NCI-H748 treated with DMSO at 0.1 percent for 48 hours (cell line): Measurements from ENCODE around the gene SLC35F5.
"Not testable (repeated sequence)": the region's sequence is repeated elsewhere in the genome, so short reads cannot be mapped to it uniquely, and the experiment has no call there.

ENCODE experiments used
- DNase-seq: peaks from one replicate; lab custom pipeline; 2025; lab: John Stamatoyannopoulos, UW

SLC35F5 gene

DNA sequence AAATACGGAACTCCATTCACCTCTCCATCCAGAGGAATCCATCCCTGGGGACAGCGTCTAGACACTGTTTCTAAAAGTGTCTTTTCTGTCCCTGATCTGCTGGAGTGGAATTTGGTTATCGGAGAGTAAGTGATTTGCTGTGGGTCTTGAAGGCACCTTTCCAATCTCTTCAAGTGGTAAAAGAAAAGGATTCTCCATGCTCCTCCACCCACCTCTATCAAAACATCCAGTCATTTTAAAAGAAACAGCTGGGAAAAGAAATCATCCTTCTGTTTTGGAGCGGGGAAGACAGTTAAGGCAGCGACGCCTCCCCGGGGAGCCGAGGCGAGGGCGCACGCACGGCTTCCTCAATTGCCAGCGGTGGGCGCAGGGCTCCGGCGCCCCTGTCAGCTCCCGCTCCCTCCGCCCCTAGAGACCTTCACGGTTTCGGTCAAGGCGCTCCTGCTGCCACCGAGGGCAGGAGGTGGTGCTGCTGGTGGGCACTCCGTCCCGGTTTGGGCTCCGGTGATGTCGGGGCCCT is 547 bp downstream of the SLC35F5 start:
- DNase-seq = no peak

DNA sequence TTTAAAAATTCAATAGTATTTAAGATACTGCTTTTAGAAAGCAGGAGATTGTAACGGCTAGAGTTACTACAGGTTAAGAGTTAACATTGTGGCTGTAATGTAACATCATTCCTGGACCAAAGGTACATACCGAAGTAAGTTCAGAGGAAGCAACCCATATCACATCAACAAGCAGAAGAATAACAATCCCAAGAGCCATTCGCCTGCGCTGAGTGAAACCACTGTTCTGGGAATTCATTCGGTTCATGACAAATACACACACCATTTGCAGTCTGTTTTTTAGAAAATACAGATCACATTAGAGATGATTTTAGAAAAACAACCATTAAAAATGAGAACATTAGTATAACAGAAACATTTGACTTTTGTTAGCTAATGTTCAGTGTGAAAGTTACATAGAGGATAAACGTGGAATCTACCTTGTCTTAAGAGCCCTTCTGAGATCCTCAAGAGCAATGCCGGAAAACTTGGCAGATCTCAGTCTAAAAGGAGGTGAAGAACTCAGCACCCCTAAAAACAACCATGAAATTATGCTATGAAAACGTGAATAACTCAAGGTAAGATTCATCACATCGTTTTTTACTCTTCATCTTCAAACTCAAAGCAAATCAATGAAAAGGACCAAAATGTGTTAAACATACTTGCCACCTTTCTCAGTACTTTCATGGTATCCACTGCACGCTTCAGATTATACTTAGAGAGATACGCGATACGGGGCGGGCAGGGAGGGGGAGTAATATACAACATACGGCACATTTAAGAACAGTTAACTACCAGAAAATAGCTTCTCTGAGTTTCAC is 1.2 kb downstream of the SLC35F5 start:
- no peak for DNase-seq

GRCh38 chr2:113754160-113754559 is 2.3 kb downstream of the SLC35F5 start:
- DNase-seq = no peak

DNA sequence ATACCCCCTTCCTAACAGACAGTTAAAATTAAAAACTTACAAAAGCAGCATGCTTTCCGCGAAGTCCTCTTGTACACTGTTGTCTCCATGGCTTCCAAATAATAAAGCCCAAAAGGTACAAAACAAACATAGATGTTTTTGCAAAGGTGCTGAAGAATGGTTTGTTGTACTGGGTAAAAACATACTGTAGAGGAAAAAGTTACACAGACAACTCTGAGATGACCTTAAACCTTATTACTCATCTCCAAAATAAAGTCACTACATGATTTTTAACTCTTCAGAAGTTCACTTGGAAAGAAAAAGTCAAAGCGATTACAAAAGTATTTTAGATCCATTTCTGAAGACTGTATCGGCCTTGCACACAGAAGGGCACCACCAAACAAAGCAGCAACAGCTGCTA is 6.1 kb downstream of the SLC35F5 start:
- no peak for DNase-seq

GRCh38 chr2:113741091-113741490 is 15.4 kb downstream of the SLC35F5 start:
- no peak for DNase-seq

GRCh38 chr2:113739849-113740248 is 16.6 kb downstream of the SLC35F5 start:
- DNase-seq = no peak

- DNase-seq = no peak
Measured at GRCh38 chr2:113734185-113734584, 22.3 kb downstream of the SLC35F5 start.

- no peak for DNase-seq
Measured at GRCh38 chr2:113724010-113724409, 32.4 kb downstream of the SLC35F5 start.

DNA sequence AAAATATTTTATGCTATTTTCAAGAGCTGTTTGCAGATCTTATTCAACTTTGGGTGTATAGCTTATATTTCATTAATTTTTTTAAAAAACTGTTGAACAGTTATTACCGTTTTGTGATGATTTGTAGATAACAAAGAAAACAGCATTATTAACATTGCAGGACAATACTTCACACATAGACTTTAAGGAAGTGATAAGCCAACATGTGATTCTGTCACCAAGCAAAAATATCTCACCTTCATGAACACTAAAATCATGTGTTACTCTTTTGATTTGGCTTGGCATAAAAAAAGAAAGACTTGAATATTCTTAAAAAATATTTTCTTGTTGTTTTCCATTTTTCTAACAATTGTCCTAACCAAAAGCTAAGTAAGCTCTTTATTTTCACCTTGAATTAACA is 33.0 kb downstream of the SLC35F5 start:
- no peak for DNase-seq

GRCh38 chr2:113720167-113720566 is 36.3 kb downstream of the SLC35F5 start:
- peak; percentile 8 for DNase-seq

- no peak for DNase-seq
Measured at GRCh38 chr2:113716291-113716690, 40.2 kb downstream of the SLC35F5 start.

DNA sequence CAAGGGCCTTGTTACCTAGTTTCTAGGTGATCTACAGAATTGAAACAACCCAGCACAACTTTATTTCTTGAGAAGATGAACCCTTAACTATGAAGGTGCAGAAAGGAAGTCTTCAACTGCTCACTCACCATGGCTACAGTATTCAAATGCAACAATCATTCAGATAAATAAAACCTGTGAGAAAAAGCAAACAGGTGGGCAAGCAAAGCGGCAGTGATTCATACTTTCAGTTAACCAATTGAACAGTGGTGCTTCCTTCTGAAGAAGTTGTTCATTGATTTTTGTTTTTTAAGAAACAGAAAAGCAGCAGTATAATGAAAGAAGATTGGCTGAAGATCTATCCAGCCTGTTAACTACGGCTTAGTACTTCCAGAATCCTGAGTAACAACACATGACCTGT is 43.5 kb downstream of the SLC35F5 start:
- DNase-seq = no peak

- no peak for DNase-seq
Measured at GRCh38 chr2:113711851-113712250, 44.6 kb downstream of the SLC35F5 start.

- DNase-seq = peak; percentile 95
Measured at GRCh38 chr2:113709022-113709421, 47.4 kb downstream of the SLC35F5 start.

GRCh38 chr2:113707106-113707505 is 49.3 kb downstream of the SLC35F5 start:
- DNase-seq = no peak

DNA sequence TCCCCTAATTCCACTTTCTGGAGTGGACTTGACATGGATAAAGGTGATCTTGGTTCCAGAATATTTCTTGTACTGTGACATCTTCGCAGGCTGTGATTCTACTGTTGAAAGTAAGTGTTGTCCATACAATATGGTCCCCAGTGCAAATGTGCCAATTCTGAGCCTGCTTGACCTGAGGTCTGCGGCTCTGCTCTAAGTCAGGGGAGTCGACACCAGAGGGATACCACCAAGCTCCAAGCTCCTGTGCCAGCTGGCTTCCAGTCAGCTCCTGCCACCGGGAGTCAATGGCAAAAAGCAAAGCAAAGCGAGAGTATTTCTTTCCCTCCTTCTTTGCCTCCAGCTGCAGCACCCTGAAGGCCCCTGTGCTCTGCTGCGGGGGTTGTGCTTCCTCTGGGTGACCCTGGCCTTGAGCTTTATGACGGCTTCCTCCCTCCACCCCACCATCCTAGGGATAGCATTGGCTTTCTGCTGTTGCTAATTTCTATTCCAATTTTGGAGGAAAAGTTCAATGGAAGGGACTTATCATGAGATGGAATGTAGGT is 50.4 kb downstream of the SLC35F5 start:
- DNase-seq = no peak

GRCh38 chr2:113704300-113704993 is 52.0 kb downstream of the SLC35F5 start:
- not testable (repeated sequence) for DNase-seq

GRCh38 chr2:113703386-113704299 is 52.8 kb downstream of the SLC35F5 start:
- DNase-seq = peak; percentile 7

DNA sequence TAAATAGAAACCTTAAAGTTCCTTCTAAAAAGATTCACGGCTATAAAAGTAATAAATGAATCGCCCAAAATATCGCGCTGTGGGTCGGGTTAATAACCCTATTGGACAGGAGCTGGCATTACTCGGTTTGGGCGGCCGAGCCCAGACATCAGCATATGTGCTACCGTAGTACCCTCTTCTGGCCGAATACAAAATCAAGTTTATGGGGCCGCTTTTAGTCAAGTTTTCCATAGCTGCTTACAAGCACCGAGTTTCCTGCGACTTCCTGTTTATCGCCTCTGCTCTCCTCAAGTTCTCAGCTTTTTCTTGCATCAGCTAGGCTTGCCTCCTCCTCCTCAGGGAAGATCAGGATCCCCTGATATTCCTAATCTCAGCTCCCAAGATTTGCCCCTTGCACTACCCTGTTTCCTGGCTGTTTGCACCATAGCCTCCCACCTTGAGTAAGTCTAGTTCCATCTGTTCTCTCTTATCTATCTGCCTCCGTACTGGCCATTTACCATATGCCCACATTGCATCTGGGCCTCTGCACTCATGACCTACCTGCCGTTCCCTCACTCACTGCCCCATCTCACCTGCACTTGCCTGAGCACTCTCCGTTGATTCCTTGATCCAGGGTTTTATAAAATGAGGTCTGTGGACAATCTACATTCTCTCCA is 56.1 kb downstream of the SLC35F5 start:
- DNase-seq = no peak

GRCh38 chr2:113698892-113699447 is 57.5 kb downstream of the SLC35F5 start:
- no peak for DNase-seq

DNA sequence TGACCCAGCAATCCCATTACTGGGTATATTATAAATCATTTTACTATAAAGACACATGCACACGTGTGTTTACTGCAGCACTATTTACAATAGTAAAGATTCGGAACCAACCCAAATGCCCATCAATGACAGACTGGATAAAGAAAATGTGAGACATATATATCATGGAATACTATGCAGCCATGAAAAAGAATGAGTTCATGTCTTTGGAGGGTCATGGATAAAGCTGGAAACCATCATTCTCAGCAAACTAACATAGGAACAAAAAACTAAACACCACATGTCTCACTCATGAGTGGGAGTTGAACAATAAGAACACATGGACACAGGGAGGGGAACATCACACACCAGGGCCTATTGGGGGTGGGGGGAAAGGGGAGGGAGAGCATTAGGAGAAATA is 58.2 kb downstream of the SLC35F5 start:
- DNase-seq = not testable (repeated sequence)
